ENCODE data around the gene CDSN.

CDSN gene

DNA sequence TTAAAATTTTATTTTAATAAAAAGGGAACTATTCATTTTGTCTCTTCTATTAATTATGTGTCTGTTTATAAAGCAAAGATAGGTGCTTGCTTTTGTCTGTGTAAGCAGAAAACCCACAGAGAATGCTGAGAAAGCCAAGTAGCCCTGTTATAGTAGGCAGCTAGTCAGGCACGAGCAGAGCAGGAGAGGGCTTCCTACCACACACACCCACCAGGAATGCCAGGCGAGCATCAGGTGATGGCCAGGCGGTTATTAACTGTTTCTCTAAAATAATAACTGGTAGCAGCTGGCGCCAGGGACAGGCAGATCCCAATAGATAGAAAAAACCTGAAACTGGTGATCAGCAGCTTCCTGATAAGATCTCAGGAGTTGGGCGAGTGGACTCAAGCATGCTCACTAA lies 23.6 kb downstream of the CDSN start:
- TF ChIP-seq, protein P1, sequence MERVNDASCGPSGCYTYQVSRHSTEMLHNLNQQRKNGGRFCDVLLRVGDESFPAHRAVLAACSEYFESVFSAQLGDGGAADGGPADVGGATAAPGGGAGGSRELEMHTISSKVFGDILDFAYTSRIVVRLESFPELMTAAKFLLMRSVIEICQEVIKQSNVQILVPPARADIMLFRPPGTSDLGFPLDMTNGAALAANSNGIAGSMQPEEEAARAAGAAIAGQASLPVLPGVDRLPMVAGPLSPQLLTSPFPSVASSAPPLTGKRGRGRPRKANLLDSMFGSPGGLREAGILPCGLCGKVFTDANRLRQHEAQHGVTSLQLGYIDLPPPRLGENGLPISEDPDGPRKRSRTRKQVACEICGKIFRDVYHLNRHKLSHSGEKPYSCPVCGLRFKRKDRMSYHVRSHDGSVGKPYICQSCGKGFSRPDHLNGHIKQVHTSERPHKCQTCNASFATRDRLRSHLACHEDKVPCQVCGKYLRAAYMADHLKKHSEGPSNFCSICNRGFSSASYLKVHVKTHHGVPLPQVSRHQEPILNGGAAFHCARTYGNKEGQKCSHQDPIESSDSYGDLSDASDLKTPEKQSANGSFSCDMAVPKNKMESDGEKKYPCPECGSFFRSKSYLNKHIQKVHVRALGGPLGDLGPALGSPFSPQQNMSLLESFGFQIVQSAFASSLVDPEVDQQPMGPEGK (CRISPR knock-in tag; IDR thresholded peaks at IDR 0.05; ENCODE audit: borderline replicate concordance) = no peak
- no peak for TF ChIP-seq TCF4 (CRISPR knock-in tag; IDR thresholded peaks at IDR 0.05; ENCODE audit: borderline replicate concordance)
- TF ChIP-seq, protein P2, sequence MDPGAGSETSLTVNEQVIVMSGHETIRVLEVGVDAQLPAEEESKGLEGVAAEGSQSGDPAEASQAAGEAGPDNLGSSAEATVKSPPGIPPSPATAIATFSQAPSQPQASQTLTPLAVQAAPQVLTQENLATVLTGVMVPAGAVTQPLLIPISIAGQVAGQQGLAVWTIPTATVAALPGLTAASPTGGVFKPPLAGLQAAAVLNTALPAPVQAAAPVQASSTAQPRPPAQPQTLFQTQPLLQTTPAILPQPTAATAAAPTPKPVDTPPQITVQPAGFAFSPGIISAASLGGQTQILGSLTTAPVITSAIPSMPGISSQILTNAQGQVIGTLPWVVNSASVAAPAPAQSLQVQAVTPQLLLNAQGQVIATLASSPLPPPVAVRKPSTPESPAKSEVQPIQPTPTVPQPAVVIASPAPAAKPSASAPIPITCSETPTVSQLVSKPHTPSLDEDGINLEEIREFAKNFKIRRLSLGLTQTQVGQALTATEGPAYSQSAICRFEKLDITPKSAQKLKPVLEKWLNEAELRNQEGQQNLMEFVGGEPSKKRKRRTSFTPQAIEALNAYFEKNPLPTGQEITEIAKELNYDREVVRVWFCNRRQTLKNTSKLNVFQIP (CRISPR knock-in tag; IDR thresholded peaks at IDR 0.05; ENCODE audit: borderline replicate concordance, low read depth) = no peak
- no peak for TF ChIP-seq ZFP3 (CRISPR knock-in tag; IDR thresholded peaks at IDR 0.05)
- TF ChIP-seq ZNF8 (CRISPR knock-in tag; IDR thresholded peaks at IDR 0.05) = no peak
- no peak for TF ChIP-seq ZFP30 (CRISPR knock-in tag; IDR thresholded peaks at IDR 0.05)
- TF ChIP-seq, protein P3, sequence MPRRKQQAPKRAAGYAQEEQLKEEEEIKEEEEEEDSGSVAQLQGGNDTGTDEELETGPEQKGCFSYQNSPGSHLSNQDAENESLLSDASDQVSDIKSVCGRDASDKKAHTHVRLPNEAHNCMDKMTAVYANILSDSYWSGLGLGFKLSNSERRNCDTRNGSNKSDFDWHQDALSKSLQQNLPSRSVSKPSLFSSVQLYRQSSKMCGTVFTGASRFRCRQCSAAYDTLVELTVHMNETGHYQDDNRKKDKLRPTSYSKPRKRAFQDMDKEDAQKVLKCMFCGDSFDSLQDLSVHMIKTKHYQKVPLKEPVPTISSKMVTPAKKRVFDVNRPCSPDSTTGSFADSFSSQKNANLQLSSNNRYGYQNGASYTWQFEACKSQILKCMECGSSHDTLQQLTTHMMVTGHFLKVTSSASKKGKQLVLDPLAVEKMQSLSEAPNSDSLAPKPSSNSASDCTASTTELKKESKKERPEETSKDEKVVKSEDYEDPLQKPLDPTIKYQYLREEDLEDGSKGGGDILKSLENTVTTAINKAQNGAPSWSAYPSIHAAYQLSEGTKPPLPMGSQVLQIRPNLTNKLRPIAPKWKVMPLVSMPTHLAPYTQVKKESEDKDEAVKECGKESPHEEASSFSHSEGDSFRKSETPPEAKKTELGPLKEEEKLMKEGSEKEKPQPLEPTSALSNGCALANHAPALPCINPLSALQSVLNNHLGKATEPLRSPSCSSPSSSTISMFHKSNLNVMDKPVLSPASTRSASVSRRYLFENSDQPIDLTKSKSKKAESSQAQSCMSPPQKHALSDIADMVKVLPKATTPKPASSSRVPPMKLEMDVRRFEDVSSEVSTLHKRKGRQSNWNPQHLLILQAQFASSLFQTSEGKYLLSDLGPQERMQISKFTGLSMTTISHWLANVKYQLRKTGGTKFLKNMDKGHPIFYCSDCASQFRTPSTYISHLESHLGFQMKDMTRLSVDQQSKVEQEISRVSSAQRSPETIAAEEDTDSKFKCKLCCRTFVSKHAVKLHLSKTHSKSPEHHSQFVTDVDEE (CRISPR knock-in tag; IDR thresholded peaks at IDR 0.05) = no peak
- no peak for TF ChIP-seq ESRRG (CRISPR knock-in tag; IDR thresholded peaks at IDR 0.05)
- TF ChIP-seq ZC3H10 (CRISPR knock-in tag; IDR thresholded peaks at IDR 0.05) = no peak
- no peak for TF ChIP-seq PPARA (CRISPR knock-in tag; IDR thresholded peaks at IDR 0.05; ENCODE audit: borderline replicate concordance)
- TF ChIP-seq ZNF565 (CRISPR knock-in tag; conservative IDR thresholded peaks at IDR 0.05; ENCODE audit: low read depth) = no peak
- TF ChIP-seq TOX (CRISPR knock-in tag; IDR thresholded peaks at IDR 0.05; ENCODE audit: borderline replicate concordance) = no peak
- TF ChIP-seq OSR1 (CRISPR knock-in tag; IDR thresholded peaks at IDR 0.05) = no peak
- ATAC-seq = no peak

DNA sequence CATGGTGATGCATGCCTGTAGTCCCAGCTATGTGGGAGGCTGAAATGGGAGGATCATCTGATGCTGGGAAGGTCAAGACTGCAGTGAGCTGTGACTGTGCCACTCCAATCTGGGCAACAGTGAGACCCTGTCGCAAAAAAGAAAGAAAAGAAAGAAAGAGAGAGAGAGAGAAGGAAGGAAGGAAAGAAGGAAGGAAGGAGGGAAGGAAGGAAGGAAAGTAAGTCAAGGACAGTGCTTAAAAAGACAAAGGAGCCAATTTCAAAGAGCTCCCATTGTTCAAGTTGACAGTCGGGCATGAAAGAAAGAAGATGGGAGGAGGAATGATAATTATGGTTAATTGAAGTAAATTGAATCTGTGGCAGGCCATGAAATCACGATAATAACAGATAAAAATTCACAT lies 24.0 kb downstream of the CDSN start:
- ATAC-seq = no peak
- TF ChIP-seq ZNF8 (CRISPR knock-in tag; IDR thresholded peaks at IDR 0.05) = no peak
- TF ChIP-seq PPARA (CRISPR knock-in tag; IDR thresholded peaks at IDR 0.05; ENCODE audit: borderline replicate concordance) = no peak
- no peak for TF ChIP-seq GLIS3 (CRISPR knock-in tag; IDR thresholded peaks at IDR 0.05)
- TF ChIP-seq ZC3H10 (CRISPR knock-in tag; IDR thresholded peaks at IDR 0.05) = no peak
- no peak for TF ChIP-seq OSR1 (CRISPR knock-in tag; IDR thresholded peaks at IDR 0.05)
- TF ChIP-seq, protein P4, sequence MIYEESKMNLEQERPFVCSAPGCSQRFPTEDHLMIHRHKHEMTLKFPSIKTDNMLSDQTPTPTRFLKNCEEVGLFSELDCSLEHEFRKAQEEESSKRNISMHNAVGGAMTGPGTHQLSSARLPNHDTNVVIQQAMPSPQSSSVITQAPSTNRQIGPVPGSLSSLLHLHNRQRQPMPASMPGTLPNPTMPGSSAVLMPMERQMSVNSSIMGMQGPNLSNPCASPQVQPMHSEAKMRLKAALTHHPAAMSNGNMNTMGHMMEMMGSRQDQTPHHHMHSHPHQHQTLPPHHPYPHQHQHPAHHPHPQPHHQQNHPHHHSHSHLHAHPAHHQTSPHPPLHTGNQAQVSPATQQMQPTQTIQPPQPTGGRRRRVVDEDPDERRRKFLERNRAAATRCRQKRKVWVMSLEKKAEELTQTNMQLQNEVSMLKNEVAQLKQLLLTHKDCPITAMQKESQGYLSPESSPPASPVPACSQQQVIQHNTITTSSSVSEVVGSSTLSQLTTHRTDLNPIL (CRISPR knock-in tag; IDR thresholded peaks at IDR 0.05; ENCODE audit: low read depth) = no peak
- no peak for TF ChIP-seq ZFP3 (CRISPR knock-in tag; IDR thresholded peaks at IDR 0.05)
- no peak for TF ChIP-seq ISL1 (CRISPR knock-in tag; IDR thresholded peaks at IDR 0.05)
- no peak for TF ChIP-seq TOX (CRISPR knock-in tag; IDR thresholded peaks at IDR 0.05; ENCODE audit: borderline replicate concordance)
- TF ChIP-seq, protein P2 (CRISPR knock-in tag; IDR thresholded peaks at IDR 0.05; ENCODE audit: borderline replicate concordance, low read depth) = no peak
- TF ChIP-seq ZFP30 (CRISPR knock-in tag; IDR thresholded peaks at IDR 0.05) = no peak
- TF ChIP-seq ESRRG (CRISPR knock-in tag; IDR thresholded peaks at IDR 0.05) = no peak
- TF ChIP-seq, protein P3 (CRISPR knock-in tag; IDR thresholded peaks at IDR 0.05) = no peak
